SK-N-SH (cell line): ENCODE measurements around the gene DAGLB. TPM values are rescaled to one million over a fixed set of nuclear protein-coding genes. Genes with fewer than 3 reads are reported as not detected.

Source experiments
- CTCF ChIA-PET: fragments of 300-600, 350-600 bp; formaldehyde crosslinking; extraction: SDS; loops from one replicate; lab custom pipeline; 2021; lab: Yijun Ruan, JAX
- POLR2A ChIA-PET: fragments of 350-600 bp; sonication (Branson Sonifier 250); formaldehyde crosslinking; extraction: SDS; loops from one replicate; lab custom pipeline; 2020; ENCODE audit warnings: antibody characterized with exemption, inconsistent platforms; lab: Yijun Ruan, JAX
- DNase-seq: peaks from one replicate; pipeline ENCODE4 v3.0.0; 2012
- H2AFZ ChIP-seq: fragments of 200-600 bp; sonication (generic); 2 replicates; pipeline ENCODE4 v1.8.1; 2016; ENCODE audit warnings: antibody characterized with exemption, mild to moderate bottlenecking, low read depth
- H3F3A ChIP-seq: fragments of 200-600 bp; sonication (generic); replicated peaks from 2 replicates; pipeline ENCODE3; 2016; ENCODE audit warnings: antibody characterized with exemption, mild to moderate bottlenecking; ENCODE audit not compliant: insufficient read depth
- H3K27ac ChIP-seq, 2 experiments: fragments of 200-500 bp in 1 of 2; fragments of 200-600 bp in 1 of 2; sonication (Bioruptor generic) in 1 of 2; sonication (generic), shearing (Covaris generic) in 1 of 2; 2 replicates each; pipeline versions ENCODE4 v1.5.1 to v1.6.1; 2014 to 2016; ENCODE audit warnings: low read depth in 2 of 2, inconsistent platforms in 1 of 2, low read length in 1 of 2, mild to moderate bottlenecking in 1 of 2, mixed read lengths in 1 of 2
- H3K27me3 ChIP-seq: fragments of 200-600 bp; sonication (generic), shearing (Covaris generic); 2 replicates; pipeline ENCODE4 v1.6.1; 2016; ENCODE audit warnings: mixed run types; ENCODE audit not compliant: insufficient read depth
- H3K36me3 ChIP-seq, 2 experiments: fragments of 200-500 bp in 1 of 2; fragments of 200-600 bp in 1 of 2; sonication (Bioruptor generic) in 1 of 2; sonication (generic) in 1 of 2; replicated peaks in 1 of 2; 2 replicates each; pipeline versions ENCODE3 to v1.5.1; 2014 to 2016; ENCODE audit warnings: low read length in 1 of 2, mild to moderate bottlenecking in 1 of 2; ENCODE audit not compliant: insufficient read depth in 2 of 2, control insufficient read depth in 1 of 2
- H3K4me1 ChIP-seq, 2 experiments: fragments of 200-500 bp in 1 of 2; fragments of 200-600 bp in 1 of 2; sonication (Bioruptor generic) in 1 of 2; sonication (generic), shearing (Covaris generic) in 1 of 2; 2 replicates each; pipeline versions ENCODE4 v1.5.1 to v1.6.1; 2014 to 2016; ENCODE audit warnings: low read depth in 1 of 2, low read length in 1 of 2, mixed run types in 1 of 2; ENCODE audit not compliant: insufficient read depth in 2 of 2, control insufficient read depth in 1 of 2
- H3K4me2 ChIP-seq: fragments of 200-600 bp; sonication (generic), shearing (Covaris generic); 2 replicates; pipeline ENCODE4 v1.6.1; 2017; ENCODE audit warnings: mixed run types
- H3K4me3 ChIP-seq, 2 experiments: fragments of 200-500 bp in 1 of 2; fragments of 200-600 bp in 1 of 2; sonication (Bioruptor generic) in 1 of 2; sonication (generic), shearing (Covaris generic) in 1 of 2; 2 replicates each; pipeline versions ENCODE4 v1.5.1 to v1.8.1; 2014 to 2016; ENCODE audit warnings: low read depth in 2 of 2, inconsistent platforms in 1 of 2, low read length in 1 of 2, mild to moderate bottlenecking in 1 of 2, mixed read lengths in 1 of 2, moderate library complexity in 1 of 2
- H3K79me2 ChIP-seq: fragments of 200-600 bp; sonication (generic); 2 replicates; pipeline ENCODE4 v1.8.1; 2017; ENCODE audit warnings: mild to moderate bottlenecking; ENCODE audit not compliant: insufficient read depth
- H3K9ac ChIP-seq: fragments of 200-600 bp; sonication (generic); 2 replicates; pipeline ENCODE4 v1.6.1; 2017; ENCODE audit warnings: mixed run types
- H3K9me2 ChIP-seq: fragments of 200-600 bp; sonication (generic); 2 replicates; pipeline ENCODE4 v1.6.1; 2017; ENCODE audit warnings: mixed run types
- H3K9me3 ChIP-seq: fragments of 200-600 bp; sonication (generic); 2 replicates; pipeline ENCODE4 v1.6.1; 2017; ENCODE audit warnings: mixed run types, mild to moderate bottlenecking, moderate library complexity
- H4K20me1 ChIP-seq: fragments of 200-600 bp; sonication (generic); 2 replicates; pipeline ENCODE4 v1.6.1; 2017; ENCODE audit warnings: mild to moderate bottlenecking, mixed run types; ENCODE audit not compliant: insufficient read depth
- CHD2 ChIP-seq: fragments of 150-350 bp; IDR thresholded peaks from 2 replicates; pipeline ENCODE4 v1.6.1; 2018; ENCODE audit warnings: low read length; ENCODE audit not compliant: partially characterized antibody
- ELF1 ChIP-seq: IDR thresholded peaks from 2 replicates; pipeline ENCODE4 v1.4.0; 2012
- EP300 ChIP-seq, 2 experiments: IDR thresholded peaks; 2 replicates each; pipeline versions ENCODE4 v1.4.0 to v1.6.1; 2012; ENCODE audit warnings: borderline replicate concordance in 1 of 2, low read depth in 1 of 2, low read length in 1 of 2
- FOSL2 ChIP-seq: IDR thresholded peaks from 2 replicates; pipeline ENCODE4 v1.4.0; 2012; ENCODE audit warnings: low read depth, mild to moderate bottlenecking, moderate library complexity, borderline replicate concordance
- FOXJ3 ChIP-seq: sonication (generic); formaldehyde crosslinking; IDR thresholded peaks from 2 replicates; pipeline ENCODE4 v1.5.1; 2020; ENCODE audit warnings: mild to moderate bottlenecking, missing genetic modification reagents
- FOXM1 ChIP-seq: IDR thresholded peaks from 2 replicates; pipeline ENCODE4 v1.4.0; 2012; ENCODE audit warnings: low read depth, mild to moderate bottlenecking
- MXI1 ChIP-seq: IDR thresholded peaks from 2 replicates; pipeline ENCODE4 v1.6.1; 2012; ENCODE audit warnings: mild to moderate bottlenecking, low read depth, low read length, improper control_type of control experiment
- NFIC ChIP-seq: IDR thresholded peaks from 2 replicates; pipeline ENCODE4 v1.4.0; 2012; ENCODE audit warnings: borderline replicate concordance
- NRF1 ChIP-seq: IDR thresholded peaks from 2 replicates; pipeline ENCODE4 v1.6.1; 2012; ENCODE audit warnings: low read depth, mild to moderate bottlenecking, low read length
- RXRA ChIP-seq: IDR thresholded peaks from 2 replicates; pipeline ENCODE4 v1.4.0; 2012; ENCODE audit warnings: low read depth, mild to moderate bottlenecking, borderline replicate concordance
- SIN3A ChIP-seq: IDR thresholded peaks from 2 replicates; pipeline ENCODE4 v1.6.1; 2012; ENCODE audit warnings: low read depth, mild to moderate bottlenecking, low read length, moderate library complexity, borderline replicate concordance
- TCF12 ChIP-seq: IDR thresholded peaks from 2 replicates; pipeline ENCODE4 v1.4.0; 2012
- YY1 ChIP-seq: IDR thresholded peaks from 2 replicates; pipeline ENCODE4 v1.4.0; 2012; ENCODE audit warnings: low read depth, mild to moderate bottlenecking
- WGBS: methylation state at CpG from one replicate; pipeline ENCODE4 v1.1.6; 2017; ENCODE audit warnings: low lambda C conversion rate; 5-methylcytosine and 5-hydroxymethylcytosine counted together
- polyA plus RNA-seq, 3 experiments: library from polyadenylated mRNA; depleted of rRNA; stranded (reverse); fragments of >200 nt; gene quantifications; 2 replicates each; pipeline ENCODE4 v1.2.3, GENCODE V29; 2012
- TF ChIP-seq, protein P1 (sequence below): IDR thresholded peaks from 2 replicates; pipeline ENCODE4 v1.6.1; 2012; ENCODE audit warnings: mild to moderate bottlenecking, low read depth, low read length, moderate library complexity
- TF ChIP-seq, protein P2 (sequence below): fragments of 150-350 bp; IDR thresholded peaks from 2 replicates; pipeline ENCODE4 v1.6.1; 2017; ENCODE audit warnings: antibody characterized with exemption, low read length, low read depth, borderline replicate concordance
- TF ChIP-seq, protein P3 (sequence below): IDR thresholded peaks from 2 replicates; pipeline ENCODE4 v1.4.0; 2012; ENCODE audit warnings: low read depth, borderline replicate concordance
- TF ChIP-seq, protein P4 (sequence below): IDR thresholded peaks from 2 replicates; pipeline ENCODE4; 2012

DAGLB gene
- polyA plus RNA-seq, 1 of the 3 experiments (the other 2 are of a cell fraction), result 24.1 TPM

DNA sequence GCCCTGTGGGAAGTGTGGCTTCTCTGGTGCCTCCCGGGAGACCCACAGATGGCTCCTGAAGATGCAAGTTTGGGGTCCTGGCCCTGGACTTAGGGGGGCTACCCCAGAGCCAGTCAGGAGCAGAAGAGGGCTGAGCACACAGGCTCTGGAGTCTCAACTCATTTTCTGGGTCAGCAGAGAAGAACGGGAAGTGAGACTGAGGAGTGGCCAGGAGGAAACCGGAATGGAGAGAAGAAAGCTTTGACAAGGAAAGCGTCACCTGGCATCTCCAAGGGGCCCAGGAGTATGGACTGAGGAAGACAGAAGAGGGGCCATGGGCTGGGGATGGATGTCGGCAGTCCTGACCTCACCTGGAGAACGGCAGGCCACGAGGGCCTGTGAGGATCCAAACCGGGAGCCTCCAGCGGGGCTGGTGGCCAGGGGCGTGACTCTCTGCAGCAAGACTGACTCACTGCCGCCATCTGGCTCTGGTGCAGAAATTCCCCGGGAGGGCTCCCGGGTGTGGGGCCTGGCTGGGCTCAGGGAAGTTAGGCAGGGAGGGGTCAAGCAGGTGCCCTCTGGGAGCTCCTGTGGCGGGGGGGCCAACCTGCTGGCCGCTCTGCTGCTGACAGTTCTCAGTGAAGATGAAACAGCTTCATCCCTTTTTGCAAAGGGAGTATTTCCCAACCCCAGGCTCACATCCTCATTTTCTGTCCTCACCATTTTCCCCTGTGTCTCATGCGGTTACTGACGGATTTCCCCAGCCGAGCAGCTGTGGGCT is 23.6 kb downstream of the DAGLB start (continued):
- TF ChIP-seq, protein P1, sequence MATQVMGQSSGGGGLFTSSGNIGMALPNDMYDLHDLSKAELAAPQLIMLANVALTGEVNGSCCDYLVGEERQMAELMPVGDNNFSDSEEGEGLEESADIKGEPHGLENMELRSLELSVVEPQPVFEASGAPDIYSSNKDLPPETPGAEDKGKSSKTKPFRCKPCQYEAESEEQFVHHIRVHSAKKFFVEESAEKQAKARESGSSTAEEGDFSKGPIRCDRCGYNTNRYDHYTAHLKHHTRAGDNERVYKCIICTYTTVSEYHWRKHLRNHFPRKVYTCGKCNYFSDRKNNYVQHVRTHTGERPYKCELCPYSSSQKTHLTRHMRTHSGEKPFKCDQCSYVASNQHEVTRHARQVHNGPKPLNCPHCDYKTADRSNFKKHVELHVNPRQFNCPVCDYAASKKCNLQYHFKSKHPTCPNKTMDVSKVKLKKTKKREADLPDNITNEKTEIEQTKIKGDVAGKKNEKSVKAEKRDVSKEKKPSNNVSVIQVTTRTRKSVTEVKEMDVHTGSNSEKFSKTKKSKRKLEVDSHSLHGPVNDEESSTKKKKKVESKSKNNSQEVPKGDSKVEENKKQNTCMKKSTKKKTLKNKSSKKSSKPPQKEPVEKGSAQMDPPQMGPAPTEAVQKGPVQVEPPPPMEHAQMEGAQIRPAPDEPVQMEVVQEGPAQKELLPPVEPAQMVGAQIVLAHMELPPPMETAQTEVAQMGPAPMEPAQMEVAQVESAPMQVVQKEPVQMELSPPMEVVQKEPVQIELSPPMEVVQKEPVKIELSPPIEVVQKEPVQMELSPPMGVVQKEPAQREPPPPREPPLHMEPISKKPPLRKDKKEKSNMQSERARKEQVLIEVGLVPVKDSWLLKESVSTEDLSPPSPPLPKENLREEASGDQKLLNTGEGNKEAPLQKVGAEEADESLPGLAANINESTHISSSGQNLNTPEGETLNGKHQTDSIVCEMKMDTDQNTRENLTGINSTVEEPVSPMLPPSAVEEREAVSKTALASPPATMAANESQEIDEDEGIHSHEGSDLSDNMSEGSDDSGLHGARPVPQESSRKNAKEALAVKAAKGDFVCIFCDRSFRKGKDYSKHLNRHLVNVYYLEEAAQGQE, result no peak
- TF ChIP-seq CHD2, result no peak
- TF ChIP-seq TCF12, result no peak
- TF ChIP-seq, protein P2, sequence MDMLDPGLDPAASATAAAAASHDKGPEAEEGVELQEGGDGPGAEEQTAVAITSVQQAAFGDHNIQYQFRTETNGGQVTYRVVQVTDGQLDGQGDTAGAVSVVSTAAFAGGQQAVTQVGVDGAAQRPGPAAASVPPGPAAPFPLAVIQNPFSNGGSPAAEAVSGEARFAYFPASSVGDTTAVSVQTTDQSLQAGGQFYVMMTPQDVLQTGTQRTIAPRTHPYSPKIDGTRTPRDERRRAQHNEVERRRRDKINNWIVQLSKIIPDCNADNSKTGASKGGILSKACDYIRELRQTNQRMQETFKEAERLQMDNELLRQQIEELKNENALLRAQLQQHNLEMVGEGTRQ, result no peak
- TF ChIP-seq FOXJ3 (CRISPR knock-in tag), result no peak
- TF ChIP-seq MXI1, result no peak
- no peak for TF ChIP-seq FOSL2
- no peak for TF ChIP-seq NFIC
- no peak for TF ChIP-seq EP300 (IDR thresholded peaks at IDR 0.05; ENCODE audit: borderline replicate concordance in 1 of 2, low read depth in 1 of 2, low read length in 1 of 2)

DNA sequence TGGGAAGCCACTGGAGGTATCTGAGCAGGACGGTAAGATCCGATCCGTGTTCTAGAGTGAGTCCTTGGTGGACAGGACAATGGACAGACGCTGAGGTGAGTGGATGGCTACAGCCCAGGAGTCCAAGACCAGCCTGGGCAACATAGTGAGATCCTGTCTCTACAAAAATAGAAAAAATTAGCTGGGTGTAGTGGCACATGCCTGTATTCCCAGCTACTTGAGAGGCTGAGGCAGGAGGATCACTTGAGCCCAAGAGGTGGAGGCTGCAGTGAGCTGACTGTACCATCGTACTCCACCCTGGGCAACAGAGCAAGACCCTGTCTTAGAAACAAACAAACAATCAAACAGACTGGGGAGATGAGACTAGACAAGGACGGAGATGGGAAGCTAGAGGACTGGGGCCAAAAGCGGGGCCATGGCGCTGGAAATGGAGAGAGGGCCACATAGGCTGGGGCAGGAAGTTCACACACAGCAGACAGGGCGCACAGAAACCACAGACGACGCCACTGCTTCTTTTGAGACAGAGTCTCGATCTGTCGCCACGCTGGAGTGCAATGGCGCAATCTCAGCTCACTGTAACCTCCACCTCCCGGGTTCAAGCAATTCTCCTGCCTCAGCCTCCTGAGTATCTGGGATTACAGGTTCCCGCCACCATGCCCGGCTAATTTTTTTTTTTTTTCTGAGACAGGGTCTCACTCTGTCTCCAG is 24.7 kb downstream of the DAGLB start:
- WGBS, result 88% methylated on average over 18 of the region's 18 CpGs
- TF ChIP-seq, protein P3, sequence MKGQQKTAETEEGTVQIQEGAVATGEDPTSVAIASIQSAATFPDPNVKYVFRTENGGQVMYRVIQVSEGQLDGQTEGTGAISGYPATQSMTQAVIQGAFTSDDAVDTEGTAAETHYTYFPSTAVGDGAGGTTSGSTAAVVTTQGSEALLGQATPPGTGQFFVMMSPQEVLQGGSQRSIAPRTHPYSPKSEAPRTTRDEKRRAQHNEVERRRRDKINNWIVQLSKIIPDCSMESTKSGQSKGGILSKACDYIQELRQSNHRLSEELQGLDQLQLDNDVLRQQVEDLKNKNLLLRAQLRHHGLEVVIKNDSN, result no peak
- no peak for TF ChIP-seq NRF1
- TF ChIP-seq FOXM1, result no peak
- TF ChIP-seq, protein P4, sequence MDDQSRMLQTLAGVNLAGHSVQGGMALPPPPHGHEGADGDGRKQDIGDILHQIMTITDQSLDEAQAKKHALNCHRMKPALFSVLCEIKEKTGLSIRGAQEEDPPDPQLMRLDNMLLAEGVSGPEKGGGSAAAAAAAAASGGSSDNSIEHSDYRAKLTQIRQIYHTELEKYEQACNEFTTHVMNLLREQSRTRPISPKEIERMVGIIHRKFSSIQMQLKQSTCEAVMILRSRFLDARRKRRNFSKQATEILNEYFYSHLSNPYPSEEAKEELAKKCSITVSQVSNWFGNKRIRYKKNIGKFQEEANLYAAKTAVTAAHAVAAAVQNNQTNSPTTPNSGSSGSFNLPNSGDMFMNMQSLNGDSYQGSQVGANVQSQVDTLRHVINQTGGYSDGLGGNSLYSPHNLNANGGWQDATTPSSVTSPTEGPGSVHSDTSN, result no peak
- TF ChIP-seq, protein P1, result no peak
- TF ChIP-seq, protein P2, result no peak
- no peak for TF ChIP-seq ELF1
- TF ChIP-seq EP300 (IDR thresholded peaks at IDR 0.05; ENCODE audit: borderline replicate concordance in 1 of 2, low read depth in 1 of 2, low read length in 1 of 2), result no peak
- no peak for TF ChIP-seq SIN3A
- no peak for TF ChIP-seq YY1
- TF ChIP-seq RXRA, result no peak

More for the DNA sequence above, 24.7 kb downstream of the DAGLB start:
- H4K20me1 ChIP-seq, result no peaks in the 10 kb centered on the region
- H3K4me1 ChIP-seq, result no peaks in the 10 kb centered on the region
- ChIA-PET CTCF (interaction anchor here (0.7 to 2.3 kb wide), 5 partner anchors 12 to 41 kb away, joined by 3 to 8 read pairs (median 4); no protein-coding TSS in a partner anchor), POLR2A (no interaction called here)
- H3K27me3 ChIP-seq, result no peaks in the 10 kb centered on the region
- no peak overlapping the region for H3K4me2 ChIP-seq
- H3K9me2 ChIP-seq, result no peaks in the 10 kb centered on the region
- no peak overlapping the region for H3K4me3 ChIP-seq
- no peaks in the 10 kb centered on the region; the same call in none of the 2 replicates for H3K79me2 ChIP-seq
- no peaks in the 10 kb centered on the region for H3K9me3 ChIP-seq
- no peak overlapping the region for H3K27ac ChIP-seq
- DNase-seq, result no peak
- H2AFZ ChIP-seq, result no peak overlapping the region
- peaks cover 26 to 45% of the 10 kb centered on the region in 2 experiments for H3K36me3 ChIP-seq
- H3F3A ChIP-seq, result peaks cover under 1% of the 10 kb centered on the region
- H3K9ac ChIP-seq, result no peak overlapping the region
